ENCODE results near the gene UGT1A7.

DNA sequence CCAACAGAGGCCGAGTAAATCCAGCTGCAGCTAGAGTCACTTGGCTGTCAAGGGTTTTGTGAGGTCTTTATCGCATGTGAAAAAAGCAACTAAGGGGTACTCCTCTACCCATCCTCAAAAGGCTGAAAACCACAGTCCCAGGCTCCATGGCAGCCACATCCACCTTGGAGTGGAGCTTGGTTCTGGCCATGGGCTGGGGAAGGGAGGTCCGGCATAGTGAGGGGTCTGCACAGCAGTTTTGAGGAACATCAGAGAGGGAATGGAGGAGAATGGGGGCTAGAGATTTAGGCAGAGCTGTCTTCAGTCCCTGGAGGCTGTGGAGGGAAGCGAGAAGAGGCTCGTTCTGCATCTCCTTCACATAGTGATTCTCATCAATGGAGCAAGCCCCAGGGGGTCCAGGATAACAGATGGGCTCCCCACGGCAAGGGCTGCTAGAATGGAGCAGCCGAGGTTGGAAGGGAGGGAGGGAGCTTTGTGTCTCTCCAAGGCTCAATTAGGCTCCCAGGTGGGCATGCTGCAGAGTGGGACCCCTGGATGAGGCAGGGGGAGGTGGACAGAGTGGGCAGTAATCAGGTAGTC, 117.5 kb downstream of the UGT1A7 start:
- TF ChIP-seq CTCF (IDR thresholded peaks at IDR 0.05 in 4 of 5, conservative IDR thresholded peaks at IDR 0.05 in 1 of 5), result no peak
- TF ChIP-seq POLR2A (IDR thresholded peaks at IDR 0.05), result no peak
